OCI-LY7 (cell line): ENCODE data around the gene PYHIN1. TPM values are rescaled to one million over a fixed set of nuclear protein-coding genes. Genes with fewer than 3 reads are reported as not detected.

ENCODE experiments used
- BruUV-seq: library from RNA; stranded (reverse); fragments of 400-500 nt; replicated peaks from 2 replicates; lab custom pipeline; 2021; lab: Mats Ljungman, UMichigan
- CTCF ChIA-PET: fragments of 300-600 bp; sonication (Branson Sonifier 250); formaldehyde crosslinking; loops from one replicate; lab custom pipeline; 2022; ENCODE audit warnings: antibody characterized with exemption; ENCODE audit not compliant: unreplicated experiment; lab: Charles Lee
- POLR2A ChIA-PET: fragments of 300-600 bp; sonication (Branson Sonifier 250); formaldehyde crosslinking; loops from one replicate; lab custom pipeline; 2022; ENCODE audit warnings: antibody characterized with exemption; lab: Charles Lee
- DNase-seq: peaks from one replicate; pipeline ENCODE4 v3.0.0-alpha.2; 2015; ENCODE audit warnings: low spot score
- H2AFZ ChIP-seq: fragments of 200-600 bp; sonication (generic), shearing (Covaris generic); 2 replicates; pipeline ENCODE4 v1.6.1; 2014; ENCODE audit warnings: mild to moderate bottlenecking, antibody characterized with exemption, low read length, moderate library complexity
- H3K27ac ChIP-seq: fragments of 200-600 bp; sonication (generic); 2 replicates; pipeline ENCODE4 v1.5.1; 2014; ENCODE audit warnings: mixed run types, low read depth, mild to moderate bottlenecking, moderate library complexity, low read length, inconsistent platforms; ENCODE audit not compliant: poor library complexity, severe bottlenecking
- H3K36me3 ChIP-seq: fragments of 200-600 bp; sonication (generic); 2 replicates; pipeline ENCODE4 v1.6.1; 2014; ENCODE audit warnings: mild to moderate bottlenecking, antibody characterized with exemption, low read length, moderate library complexity, mixed read lengths; ENCODE audit not compliant: insufficient read depth
- H3K4me1 ChIP-seq: fragments of 200-600 bp; sonication (generic); 2 replicates; pipeline ENCODE4 v1.5.1; 2014; ENCODE audit warnings: mild to moderate bottlenecking, low read length; ENCODE audit not compliant: insufficient read depth, poor library complexity, severe bottlenecking
- H3K4me2 ChIP-seq: fragments of 200-600 bp; sonication (generic); 2 replicates; pipeline ENCODE4 v1.6.1; 2014; ENCODE audit warnings: mild to moderate bottlenecking, low read length
- H3K4me3 ChIP-seq: fragments of 200-600 bp; sonication (generic); 2 replicates; pipeline ENCODE4 v1.5.1; 2014; ENCODE audit warnings: mild to moderate bottlenecking, low read depth, low read length; ENCODE audit not compliant: poor library complexity, severe bottlenecking
- H3K79me2 ChIP-seq: fragments of 200-600 bp; sonication (generic); 2 replicates; pipeline ENCODE4 v1.6.1; 2016; ENCODE audit warnings: low read depth, mild to moderate bottlenecking, low read length, moderate library complexity, mixed read lengths; ENCODE audit not compliant: insufficient read depth
- H3K9me2 ChIP-seq: fragments of 200-600 bp; sonication (generic); 2 replicates; pipeline ENCODE4 v1.6.1; 2016; ENCODE audit warnings: mild to moderate bottlenecking, low read length, mixed read lengths; ENCODE audit not compliant: insufficient read depth
- H3K9me3 ChIP-seq: fragments of 200-600 bp; sonication (generic); 2 replicates; pipeline ENCODE4 v1.6.1; 2014; ENCODE audit warnings: mild to moderate bottlenecking, mixed run types, low read length, mixed read lengths
- H4K20me1 ChIP-seq: fragments of 200-600 bp; sonication (generic); 2 replicates; pipeline ENCODE4 v1.6.1; 2014; ENCODE audit warnings: mild to moderate bottlenecking, antibody characterized with exemption, low read length, moderate library complexity, mixed read lengths; ENCODE audit not compliant: insufficient read depth
- CTCF ChIP-seq: fragments of 200-600 bp; sonication (generic); conservative IDR thresholded peaks from 2 replicates; pipeline ENCODE4 v1.5.1; 2014; ENCODE audit warnings: mild to moderate bottlenecking, antibody characterized with exemption, low read length, moderate library complexity, mixed read lengths
- EZH2phosphoT487 ChIP-seq: fragments of 200-600 bp; sonication (generic); IDR thresholded peaks from 2 replicates; pipeline ENCODE4 v1.6.1; 2018; ENCODE audit warnings: low read depth, borderline replicate concordance, mild to moderate bottlenecking, mixed run types, antibody characterized with exemption, low read length, moderate library complexity, mixed read lengths
- intact Hi-C: fragments of 100-400 bp; cut with micrococcal nuclease; formaldehyde crosslinking; loops from one replicate; pipeline ENCODE4 v1.10.0; 2022; ENCODE audit not compliant: unreplicated experiment
- total RNA-seq, 2 experiments: library from RNA; depleted of rRNA in 1 of 2; stranded (reverse); fragments of >200 nt in 1 of 2; shearing (Covaris generic) in 1 of 2; gene quantifications; 2 replicates each; pipeline ENCODE4 v1.2.3, GENCODE V29; 2014 to 2022

The PYHIN1 gene
- total RNA-seq, 2 experiments from 2014 or later: 18.2 to 42.5 TPM

DNA sequence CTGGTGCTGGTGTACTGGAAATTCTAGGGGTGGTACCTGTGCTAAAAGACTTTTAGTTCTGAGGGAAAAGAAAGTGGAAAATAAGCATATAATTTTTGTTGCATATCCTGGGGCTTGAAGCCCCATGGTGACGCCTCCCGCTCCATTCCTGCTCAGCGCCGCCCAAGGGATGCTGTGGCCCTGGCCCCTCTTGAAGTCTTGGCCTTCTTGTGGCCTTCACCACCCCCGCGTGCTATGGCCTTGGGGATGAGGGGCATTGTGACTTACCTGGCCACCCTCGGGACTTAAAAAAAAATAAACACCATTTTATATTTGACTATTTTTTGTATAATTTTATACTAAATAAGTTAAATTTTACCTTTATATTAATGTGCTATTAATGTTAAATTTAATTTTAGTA, 93.7 kb downstream of the PYHIN1 start:
- Histone ChIP-seq H2AFZ (no peak overlapping the region), H3K4me3 (no peak overlapping the region), H3K9me2 (no peaks in the 10 kb centered on the region), H3K4me2 (no peak overlapping the region), H3K9me3 (0 out of 2 replicates have a peak, but pooled peaks cover 6% of the 10 kb centered on the region), H3K79me2 (peaks cover 97% of the 10 kb centered on the region), H4K20me1 (peaks cover 12% of the 10 kb centered on the region), H3K27ac (no peak overlapping the region), H3K4me1 (no peaks in the 10 kb centered on the region), H3K36me3 (peaks cover 98% of the 10 kb centered on the region)
- BruUV-seq: no TSS peak
- ChIA-PET CTCF (no interaction called here), POLR2A (interaction anchor here (1.1 to 1.8 kb wide), 3 partner anchors 10 to 43 kb away, joined by 3 to 5 read pairs (median 4); no protein-coding TSS in a partner anchor)
- no peak for DNase-seq
- TF ChIP-seq EZH2phosphoT487 (no peak), CTCF (no peak)
- intact Hi-C loops: no loop called here

Other genes with a start within 250 kb of the PYHIN1 start
- gene SPTA1, start 244.8 kb upstream of the PYHIN1 start, total RNA-seq (2014; rRNA removed; shearing (Covaris generic)): 0.10 and 0.44 TPM in 2 replicates
- gene SPTA1, start 244.8 kb upstream of the PYHIN1 start, total RNA-seq (2022): not detected in 2 replicates
- not detected in 2 replicates for gene OR6K2, start 230.9 kb upstream of the PYHIN1 start, total RNA-seq (2014; rRNA removed; shearing (Covaris generic))
- gene OR6K2, start 230.9 kb upstream of the PYHIN1 start, total RNA-seq (2022): not detected in 2 replicates
- gene OR6K3, start 210.8 kb upstream of the PYHIN1 start, total RNA-seq (2014; rRNA removed; shearing (Covaris generic)): not detected in 2 replicates
- not detected in 2 replicates for gene OR6K3, start 210.8 kb upstream of the PYHIN1 start, total RNA-seq (2022)
- gene OR6K6, start 176.8 kb upstream of the PYHIN1 start, total RNA-seq (2014; rRNA removed; shearing (Covaris generic)): not detected in 2 replicates
- not detected in 2 replicates for gene OR6K6, start 176.8 kb upstream of the PYHIN1 start, total RNA-seq (2022)
- gene OR6N1, start 159.4 kb upstream of the PYHIN1 start, total RNA-seq (2014; rRNA removed; shearing (Covaris generic)): not detected in 2 replicates
- not detected in 2 replicates for gene OR6N1, start 159.4 kb upstream of the PYHIN1 start, total RNA-seq (2022)
- gene OR6N2, start 150.3 kb upstream of the PYHIN1 start, total RNA-seq (2014; rRNA removed; shearing (Covaris generic)): not detected in 2 replicates
- gene OR6N2, start 150.3 kb upstream of the PYHIN1 start, total RNA-seq (2022): not detected in 2 replicates
- not detected in 2 replicates for gene MNDA, start 100.2 kb upstream of the PYHIN1 start, total RNA-seq (2014; rRNA removed; shearing (Covaris generic))
- gene MNDA, start 100.2 kb upstream of the PYHIN1 start, total RNA-seq (2022): not detected in 2 replicates
- 96.5 and 99.3 TPM in 2 replicates for gene IFI16, start 78.4 kb downstream of the PYHIN1 start, total RNA-seq (2014; rRNA removed; shearing (Covaris generic))
- gene IFI16, start 78.4 kb downstream of the PYHIN1 start, total RNA-seq (2022): 271 and 318 TPM in 2 replicates
- 16.0 and 18.2 TPM in 2 replicates for gene AIM2, start 145.2 kb downstream of the PYHIN1 start, total RNA-seq (2014; rRNA removed; shearing (Covaris generic))
- gene AIM2, start 145.2 kb downstream of the PYHIN1 start, total RNA-seq (2022): 28.1 and 30.8 TPM in 2 replicates
- gene CADM3, start 240.1 kb downstream of the PYHIN1 start, total RNA-seq (2014; rRNA removed; shearing (Covaris generic)): not detected in 2 replicates
- not detected in 2 replicates for gene CADM3, start 240.1 kb downstream of the PYHIN1 start, total RNA-seq (2022)